ENCODE measurements around the gene NPHS1.
"Not testable (repeated sequence)": the region's sequence is repeated elsewhere in the genome, so short reads cannot be mapped to it uniquely, and the experiment has no call there.

Gene NPHS1, protein sequence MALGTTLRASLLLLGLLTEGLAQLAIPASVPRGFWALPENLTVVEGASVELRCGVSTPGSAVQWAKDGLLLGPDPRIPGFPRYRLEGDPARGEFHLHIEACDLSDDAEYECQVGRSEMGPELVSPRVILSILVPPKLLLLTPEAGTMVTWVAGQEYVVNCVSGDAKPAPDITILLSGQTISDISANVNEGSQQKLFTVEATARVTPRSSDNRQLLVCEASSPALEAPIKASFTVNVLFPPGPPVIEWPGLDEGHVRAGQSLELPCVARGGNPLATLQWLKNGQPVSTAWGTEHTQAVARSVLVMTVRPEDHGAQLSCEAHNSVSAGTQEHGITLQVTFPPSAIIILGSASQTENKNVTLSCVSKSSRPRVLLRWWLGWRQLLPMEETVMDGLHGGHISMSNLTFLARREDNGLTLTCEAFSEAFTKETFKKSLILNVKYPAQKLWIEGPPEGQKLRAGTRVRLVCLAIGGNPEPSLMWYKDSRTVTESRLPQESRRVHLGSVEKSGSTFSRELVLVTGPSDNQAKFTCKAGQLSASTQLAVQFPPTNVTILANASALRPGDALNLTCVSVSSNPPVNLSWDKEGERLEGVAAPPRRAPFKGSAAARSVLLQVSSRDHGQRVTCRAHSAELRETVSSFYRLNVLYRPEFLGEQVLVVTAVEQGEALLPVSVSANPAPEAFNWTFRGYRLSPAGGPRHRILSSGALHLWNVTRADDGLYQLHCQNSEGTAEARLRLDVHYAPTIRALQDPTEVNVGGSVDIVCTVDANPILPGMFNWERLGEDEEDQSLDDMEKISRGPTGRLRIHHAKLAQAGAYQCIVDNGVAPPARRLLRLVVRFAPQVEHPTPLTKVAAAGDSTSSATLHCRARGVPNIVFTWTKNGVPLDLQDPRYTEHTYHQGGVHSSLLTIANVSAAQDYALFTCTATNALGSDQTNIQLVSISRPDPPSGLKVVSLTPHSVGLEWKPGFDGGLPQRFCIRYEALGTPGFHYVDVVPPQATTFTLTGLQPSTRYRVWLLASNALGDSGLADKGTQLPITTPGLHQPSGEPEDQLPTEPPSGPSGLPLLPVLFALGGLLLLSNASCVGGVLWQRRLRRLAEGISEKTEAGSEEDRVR (N-terminal part only)

DNA sequence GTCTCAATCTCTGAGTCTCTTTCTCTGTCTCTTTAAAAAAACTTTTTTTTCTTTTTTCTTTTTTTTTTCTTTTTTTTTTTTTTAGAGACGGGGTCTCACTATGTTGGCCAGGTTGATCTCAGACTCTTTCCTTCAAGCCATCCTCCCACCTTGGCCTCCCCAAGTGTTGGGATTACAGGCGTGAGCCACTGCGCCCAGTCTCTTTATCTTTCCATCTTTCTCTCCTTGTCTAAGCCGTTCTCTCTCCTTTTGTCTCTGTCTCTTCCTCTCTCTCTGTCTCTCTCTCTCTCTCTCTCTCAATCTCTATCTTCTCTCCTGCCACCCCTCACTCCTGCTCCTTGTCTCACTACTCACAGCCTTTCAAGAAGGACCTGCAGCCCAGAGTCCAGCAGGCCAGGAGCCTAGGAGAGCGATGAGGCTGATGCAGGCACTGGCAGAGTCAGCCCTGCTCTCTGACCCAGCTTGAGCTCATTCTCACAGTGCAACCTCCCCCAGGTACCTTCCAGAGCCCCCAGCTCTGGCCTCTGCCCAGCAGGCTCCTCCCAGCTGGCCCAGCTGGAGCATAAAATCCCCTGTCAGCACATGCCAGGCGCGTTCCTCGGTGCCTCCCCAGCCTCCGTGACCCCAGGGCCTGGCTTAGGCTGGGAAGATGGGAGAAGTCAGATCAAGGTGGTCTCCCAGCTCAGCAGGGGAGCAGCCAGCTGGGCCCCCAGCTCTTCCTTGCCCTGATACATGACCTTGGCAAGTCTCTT is at the start of gene NPHS1:
Gene NPHS1, minus strand, starts transcription at position 476 of the 752 bp plus-strand sequence. CDS start 667 bp downstream, outside the sequence.
- DNase-seq (ENCODE audit: low read depth): no peak

DNA sequence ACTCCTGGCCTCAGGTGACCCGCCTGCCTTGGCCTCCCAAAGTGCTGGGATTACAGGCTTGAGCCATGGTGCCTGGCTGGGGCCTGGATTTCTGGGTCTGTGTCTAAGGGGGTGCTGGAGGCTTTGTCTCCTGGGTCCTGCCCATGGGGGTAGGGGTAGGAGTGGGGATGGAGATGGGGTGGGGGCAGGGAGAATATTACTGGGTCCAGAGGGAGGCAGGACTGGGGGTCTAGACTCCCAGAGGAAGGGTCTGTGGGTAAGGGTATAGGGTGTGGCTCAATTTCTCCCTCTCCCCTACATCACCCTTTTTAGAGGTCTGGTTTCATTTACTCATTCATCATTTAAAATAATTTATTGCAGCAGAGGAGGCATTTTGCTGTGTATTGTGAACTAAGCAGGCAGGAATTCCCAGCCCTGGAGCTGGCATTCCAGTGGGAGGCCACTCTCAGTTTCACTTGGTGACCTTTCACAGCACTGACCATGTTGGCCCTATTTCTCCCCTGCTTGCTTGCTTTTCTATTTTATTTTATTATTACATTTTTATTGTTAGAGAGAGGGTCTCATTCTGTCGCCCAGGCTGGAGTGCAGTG is 48.8 kb upstream of the NPHS1 start:
- DNase-seq (ENCODE audit: low read depth): peak; percentile 57

DNA sequence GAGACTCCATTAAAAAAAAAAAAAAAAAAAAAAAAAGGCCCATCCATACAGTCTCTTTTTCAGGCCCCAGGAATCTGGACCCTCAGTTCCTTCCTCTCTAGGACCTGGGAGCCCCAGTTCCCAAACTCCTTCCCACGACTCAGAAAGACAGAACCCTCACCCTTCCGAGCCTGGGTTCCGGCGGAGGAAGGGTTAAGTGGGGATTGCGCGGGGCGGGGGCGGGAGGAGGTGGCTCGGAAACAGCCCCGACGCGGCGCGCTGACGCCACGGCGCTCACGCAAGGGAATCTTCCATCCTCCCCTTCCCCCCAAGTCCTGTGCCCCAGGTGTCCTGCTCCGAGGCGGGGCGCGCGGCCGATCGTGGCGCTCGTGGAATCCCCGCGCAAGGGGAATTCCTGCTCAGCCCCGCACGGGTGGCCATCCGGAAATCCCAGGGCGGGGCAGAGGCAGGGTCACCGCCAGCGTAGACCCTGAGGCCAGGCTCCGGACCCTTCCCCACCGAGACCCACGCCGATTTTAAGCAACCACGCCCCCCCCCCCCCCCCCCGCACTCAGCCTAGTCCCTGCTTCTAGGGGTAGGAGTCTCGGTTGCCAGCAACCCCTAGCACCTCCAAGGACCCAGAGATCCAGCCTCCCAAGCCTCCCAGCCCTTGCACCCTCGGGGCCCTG is 47.4 kb upstream of the NPHS1 start:
- no peak for DNase-seq (ENCODE audit: low read depth)

DNA sequence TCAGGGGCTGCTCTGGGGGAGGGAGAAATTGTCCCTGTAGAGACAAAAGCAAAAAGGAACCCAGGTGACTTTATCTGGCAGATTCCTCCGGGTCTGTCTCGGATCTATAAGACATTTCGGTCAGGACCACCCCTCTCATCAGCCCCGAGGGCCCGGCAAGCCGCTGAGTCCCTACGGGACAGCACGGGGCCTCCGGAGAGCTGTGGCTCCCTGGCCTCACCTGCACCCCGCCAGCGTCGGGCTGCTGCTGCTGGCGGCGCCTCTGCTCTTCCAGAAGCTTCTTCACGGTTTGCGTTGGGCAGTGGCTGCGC is 46.1 kb upstream of the NPHS1 start:
- DNase-seq (ENCODE audit: low read depth): no peak

DNA sequence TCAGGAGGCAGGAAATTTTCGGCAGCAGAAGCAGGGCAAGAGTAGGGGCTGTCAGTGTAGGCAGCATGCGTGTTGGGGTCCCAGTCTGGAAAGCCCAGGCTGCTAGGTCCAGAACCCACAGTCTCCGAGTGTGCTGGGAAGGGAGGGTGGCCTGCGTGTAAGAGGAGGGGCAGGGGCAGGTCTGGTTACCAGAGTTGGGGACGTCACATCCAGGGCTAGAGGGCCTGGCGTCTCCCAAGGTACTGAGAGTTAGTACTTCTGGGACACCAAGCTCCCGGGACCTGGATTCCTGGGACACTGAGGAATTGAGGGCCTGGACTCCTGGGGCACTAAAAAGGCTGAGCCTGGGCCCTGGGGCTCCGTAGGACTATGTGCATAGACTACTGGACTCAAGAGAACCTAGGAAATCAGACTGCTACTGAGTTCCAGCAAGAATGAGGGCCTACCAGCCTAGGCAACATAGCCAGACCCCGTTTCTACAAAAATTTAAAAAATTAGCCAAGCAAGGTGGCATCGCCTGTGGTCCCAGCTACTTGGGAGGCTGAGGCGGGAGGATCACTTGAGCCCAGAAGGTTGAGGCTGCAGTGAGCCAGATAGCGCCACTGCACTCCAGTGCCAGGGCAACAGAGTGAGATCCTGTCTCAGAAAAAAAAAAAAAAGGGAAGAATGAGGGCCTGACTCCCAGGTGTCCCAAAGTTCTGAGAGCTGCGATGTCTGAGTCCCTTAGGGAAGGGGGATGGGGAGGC is 45.6 kb upstream of the NPHS1 start:
- no peak for DNase-seq (ENCODE audit: low read depth)

DNA sequence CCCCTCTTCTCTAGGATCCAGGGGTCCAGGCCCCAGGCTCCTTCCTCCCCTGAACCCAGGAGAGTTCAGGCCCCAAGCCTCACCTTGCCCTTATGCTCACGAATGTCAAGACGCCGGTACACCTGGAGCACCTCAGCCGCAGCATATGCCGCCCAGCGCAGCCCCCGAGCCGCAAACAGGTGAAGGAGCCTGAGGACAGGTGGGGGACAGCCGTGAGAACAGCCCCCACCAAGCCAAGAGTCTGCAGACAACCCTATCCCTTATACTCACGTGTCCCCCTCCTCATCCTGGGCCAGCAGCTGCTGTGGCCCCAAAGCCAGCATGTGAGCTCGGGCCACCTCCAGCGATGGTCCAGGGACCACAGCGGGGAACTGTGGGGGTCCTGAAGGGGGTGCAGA is 44.3 kb upstream of the NPHS1 start:
- no peak for DNase-seq (ENCODE audit: low read depth)

DNA sequence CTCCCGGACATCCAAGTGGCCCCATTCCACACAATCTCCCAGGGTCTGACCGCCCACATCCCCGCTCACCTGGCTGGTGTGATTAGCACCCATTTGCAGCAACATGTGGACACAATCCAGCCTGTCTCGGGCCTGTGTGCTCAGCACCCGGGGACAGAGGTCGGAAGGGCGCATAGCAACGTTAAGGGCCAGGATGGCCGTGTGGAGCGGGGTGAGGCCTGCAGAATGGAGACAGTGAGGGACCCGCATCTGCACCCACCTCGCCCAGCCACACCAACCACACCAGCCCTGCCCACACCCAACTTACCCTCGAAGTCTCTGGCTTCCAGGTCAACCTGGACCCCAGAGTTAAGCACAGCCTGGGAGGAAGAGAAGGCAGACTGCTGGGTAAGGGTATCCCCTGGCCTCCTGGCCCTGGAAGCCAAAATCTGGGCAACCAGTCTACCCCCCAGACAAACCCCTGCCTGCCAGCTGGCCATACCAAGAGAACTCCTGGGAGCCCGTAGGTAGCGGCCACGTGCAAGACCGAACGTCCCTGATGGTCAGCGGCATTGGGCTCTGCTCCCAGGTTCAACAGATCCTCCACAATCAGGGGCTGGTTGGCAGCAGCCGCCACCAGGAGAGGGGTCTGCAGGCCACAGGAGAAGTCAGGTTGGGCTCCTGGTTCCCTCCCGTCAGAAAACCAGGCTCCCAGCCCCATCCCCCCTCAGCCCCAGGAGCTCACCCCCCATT is 43.8 kb upstream of the NPHS1 start:
- no peak for DNase-seq (ENCODE audit: low read depth)

DNA sequence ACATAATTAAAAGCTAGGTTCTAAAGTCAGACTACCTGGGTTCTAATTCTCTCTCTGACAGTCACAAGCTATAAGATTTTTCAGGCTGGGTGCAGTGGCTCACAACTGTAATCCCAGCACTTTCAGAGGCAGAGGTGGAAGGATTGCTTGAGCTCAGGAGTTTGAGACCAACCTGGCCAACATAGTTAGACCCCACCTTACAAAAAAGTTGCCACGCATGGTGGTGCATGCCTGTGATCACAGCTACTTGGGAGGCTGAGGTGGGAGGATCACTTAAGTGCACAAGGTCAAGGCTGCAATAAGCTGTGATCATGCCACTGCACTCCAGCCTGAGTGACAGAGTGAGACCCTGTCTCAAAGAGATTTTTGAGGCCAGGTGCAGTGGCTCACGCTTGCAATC is 42.0 kb upstream of the NPHS1 start:
- no peak for DNase-seq (ENCODE audit: low read depth)

DNA sequence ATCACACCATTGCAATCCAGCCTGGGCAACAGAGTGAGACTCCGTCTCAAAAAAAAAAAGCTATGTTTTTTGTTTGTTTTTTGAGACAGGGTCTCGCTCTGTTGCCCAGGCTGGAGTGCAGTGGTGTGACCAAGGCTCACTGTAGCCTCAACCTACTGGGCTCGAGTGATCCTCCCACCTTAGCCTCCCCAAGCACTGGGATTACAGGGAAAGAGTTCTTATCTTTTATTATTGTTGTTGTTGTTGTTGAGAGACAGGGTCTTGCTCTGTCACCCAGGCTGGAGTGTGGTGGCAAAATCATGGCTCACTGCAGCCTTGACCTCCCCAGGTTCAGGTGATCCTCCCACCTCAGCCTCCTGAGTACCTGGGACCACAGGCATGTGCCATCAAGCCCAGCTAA is 39.5 kb upstream of the NPHS1 start:
- DNase-seq (ENCODE audit: low read depth): not testable (repeated sequence)

DNA sequence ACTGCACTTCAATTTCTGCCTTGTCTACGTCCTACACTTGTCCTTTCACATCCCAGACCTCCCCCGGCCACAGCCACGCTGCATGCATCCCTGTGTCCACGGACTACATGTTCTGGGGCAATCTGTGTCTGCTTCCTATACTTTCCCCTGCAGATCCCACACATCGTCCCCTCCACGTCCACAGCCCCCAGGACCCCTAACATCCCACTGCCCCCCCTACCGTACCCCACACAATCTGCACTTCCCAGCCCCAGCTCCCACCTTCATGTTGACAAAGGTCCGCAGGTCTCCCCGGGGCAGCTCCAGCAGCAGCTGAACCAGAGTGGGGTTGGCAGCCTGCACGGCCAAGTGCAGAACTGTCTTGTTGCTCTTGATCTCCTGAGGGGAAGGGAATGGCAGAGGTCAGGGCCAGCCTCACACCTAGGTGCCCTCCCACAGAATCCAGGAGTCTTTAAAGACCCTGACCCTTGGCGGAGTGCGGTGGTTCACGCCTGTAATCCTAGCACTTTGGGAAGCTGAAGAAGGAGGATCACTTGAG is 37.9 kb upstream of the NPHS1 start:
- no peak for DNase-seq (ENCODE audit: low read depth)

DNA sequence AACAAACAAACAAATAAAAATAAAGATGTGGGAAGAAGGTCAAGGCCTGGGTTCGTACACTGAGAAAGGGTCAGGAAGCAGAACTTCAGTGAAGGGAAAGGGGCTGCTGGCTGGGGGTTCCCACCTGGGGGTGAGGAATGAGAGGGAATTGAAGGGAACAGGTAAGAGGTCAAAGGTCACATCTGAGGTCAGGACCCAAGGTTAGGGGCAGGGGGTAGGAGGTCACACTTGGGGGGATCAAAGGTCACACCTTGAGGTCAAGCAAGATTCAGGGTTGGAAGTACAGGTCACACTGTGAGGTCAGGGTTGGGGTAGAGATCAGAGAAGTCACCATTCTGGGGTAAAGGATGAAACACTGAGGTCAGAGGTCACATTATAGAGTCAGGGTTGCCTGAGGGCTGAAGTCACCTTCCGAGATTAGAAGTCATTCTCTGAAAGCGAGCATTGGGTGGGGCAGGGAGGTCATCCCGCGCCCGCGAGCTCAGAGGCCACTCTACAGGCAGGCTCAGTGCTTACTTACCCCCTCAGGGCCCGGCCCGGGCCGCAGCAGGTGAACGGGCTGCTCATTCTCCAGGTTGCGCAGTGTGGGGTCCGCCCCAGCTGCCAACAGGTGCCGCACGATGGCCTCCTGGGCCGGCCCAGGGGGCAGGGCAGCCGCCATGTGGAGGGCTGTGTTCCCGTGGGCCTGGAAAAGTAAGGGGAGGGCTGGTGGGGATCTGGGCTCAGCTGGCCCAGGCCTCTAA is 37.2 kb upstream of the NPHS1 start:
- DNase-seq (ENCODE audit: low read depth): no peak

DNA sequence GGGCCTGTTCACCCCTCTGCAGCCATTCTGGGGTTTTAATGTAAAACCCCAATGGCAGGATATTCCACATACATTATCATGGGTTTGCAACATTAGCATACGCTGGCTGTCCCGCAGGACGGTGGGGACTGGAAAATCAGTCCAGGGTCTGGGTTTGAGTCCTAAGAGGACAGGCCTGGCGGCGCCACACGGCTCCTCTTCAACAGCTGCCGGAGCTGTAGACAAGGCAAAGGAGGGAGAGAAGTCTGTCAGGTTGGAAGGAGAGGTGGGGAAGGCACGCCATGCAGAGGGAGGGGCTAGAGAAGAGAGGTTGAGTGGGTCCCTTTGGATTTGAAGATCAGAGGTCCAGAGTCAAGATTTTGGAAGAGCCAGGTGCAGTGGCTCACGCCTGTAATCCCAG is 36.1 kb upstream of the NPHS1 start:
- DNase-seq (ENCODE audit: low read depth): no peak

DNA sequence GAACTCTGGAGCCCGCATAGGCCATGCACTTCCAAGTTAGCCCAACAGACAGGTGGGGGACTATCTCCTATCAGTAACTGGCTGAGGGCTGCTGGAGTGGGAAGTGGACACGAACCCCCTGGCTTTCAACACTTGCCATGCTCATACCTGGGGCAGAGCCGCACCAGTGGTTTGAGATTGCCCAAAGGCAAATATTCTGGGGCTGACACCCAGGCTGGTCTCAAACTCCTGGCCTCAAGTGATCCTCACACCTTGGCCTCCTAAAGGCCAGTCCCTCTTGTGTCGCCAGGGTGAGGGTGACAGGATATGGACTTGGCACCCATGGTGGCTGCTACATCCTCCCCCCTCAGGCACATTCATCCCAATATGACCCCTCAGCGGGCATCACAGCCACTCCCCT is 34.9 kb upstream of the NPHS1 start:
- no peak for DNase-seq (ENCODE audit: low read depth)

DNA sequence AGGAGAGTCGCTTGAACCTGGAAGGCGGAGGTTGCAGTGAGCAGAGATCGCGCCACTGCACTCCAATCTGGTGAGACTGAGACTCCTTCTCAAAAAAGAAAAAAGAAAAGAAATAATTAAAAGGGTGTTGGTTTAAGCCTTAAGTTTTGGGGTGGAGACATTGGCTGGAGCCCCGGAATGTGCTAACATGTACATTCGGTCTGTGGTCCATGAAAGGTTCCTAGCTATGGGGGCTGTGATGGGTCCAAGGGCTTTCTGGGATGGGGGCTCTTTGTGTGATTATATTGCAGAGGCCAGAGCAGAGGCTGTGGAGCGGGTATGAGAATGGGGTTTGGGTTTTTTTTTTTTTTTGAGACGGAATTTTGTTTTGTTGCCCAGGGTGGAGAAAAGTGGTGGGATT is 33.6 kb upstream of the NPHS1 start:
- no peak for DNase-seq (ENCODE audit: low read depth)

DNA sequence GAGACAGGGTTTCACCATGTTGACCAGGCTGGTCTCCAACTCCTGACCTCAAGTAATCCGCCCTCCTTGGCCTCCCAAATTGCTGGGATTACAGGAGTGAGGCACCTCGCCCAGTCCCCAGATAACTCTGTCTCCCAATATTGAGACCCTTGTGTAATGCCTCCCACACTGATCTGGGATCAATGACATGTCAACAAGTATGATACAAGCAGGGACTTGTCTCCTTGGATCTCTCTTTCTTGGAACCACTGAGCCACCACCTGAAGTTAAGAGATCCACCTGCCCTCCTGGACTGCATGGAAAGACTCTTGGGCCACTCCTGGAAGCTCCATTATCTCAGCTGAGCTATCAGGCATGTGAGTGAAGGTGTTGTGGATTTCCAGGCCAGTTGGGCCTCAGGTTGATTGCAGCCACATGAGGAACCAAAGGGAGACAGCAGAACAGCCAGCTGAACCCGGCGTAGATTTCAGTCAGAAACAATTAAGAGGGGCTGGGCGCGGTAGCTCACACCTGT is 33.0 kb upstream of the NPHS1 start:
- no peak for DNase-seq (ENCODE audit: low read depth)

DNA sequence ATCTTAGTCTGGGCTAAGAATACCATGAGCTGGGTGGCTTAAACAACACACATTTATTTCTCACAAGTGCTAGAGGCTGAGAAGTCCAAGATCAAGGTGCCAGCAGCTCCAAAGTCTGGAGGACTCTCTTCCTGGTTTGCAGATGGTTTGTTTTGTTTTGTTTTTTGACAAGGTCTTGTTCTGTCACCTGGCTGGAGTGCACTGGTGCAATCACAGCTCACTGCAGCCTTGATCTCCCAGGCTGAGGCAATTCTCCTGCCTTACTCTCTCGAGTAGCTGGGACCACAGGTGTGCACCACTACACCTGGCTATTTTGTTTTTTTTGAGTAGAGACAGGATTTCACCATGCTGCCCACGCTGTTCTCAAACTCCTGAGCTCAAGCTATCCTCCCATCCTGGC is 31.6 kb upstream of the NPHS1 start:
- no peak for DNase-seq (ENCODE audit: low read depth)

DNA sequence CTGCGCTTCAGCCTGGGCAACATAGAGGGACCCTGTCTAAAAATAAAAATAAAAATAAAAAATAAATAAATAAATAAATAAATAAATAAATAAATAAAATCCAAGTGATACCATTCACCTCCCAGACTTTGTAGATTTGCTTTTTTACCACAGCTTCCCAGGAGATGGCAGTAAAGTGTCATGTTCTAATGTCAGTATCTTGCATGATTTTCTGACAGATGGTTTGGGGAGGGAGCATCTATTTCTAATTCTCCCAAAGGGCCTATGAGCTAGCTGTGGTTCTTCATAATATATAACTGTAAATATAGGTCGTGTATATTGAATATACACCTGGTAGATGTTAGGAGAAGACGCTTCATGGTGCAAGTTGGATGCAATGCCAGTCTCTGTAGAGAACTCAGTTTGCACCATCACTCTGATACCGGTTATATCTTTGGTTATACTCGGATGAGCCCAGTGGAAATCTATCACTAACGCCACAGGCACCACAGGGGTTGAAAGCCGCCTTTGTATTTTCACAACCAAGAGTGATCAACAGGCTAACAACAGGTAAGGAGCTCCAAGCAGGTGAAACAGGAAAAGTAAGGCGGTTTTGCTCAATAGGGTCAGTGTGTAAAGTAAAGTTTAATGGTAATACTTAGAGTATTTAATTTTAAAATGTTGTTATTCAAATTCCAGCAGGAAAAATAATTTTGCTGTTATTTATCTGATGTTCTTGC is 30.0 kb upstream of the NPHS1 start:
- peak; percentile 53 for DNase-seq (ENCODE audit: low read depth)

DNA sequence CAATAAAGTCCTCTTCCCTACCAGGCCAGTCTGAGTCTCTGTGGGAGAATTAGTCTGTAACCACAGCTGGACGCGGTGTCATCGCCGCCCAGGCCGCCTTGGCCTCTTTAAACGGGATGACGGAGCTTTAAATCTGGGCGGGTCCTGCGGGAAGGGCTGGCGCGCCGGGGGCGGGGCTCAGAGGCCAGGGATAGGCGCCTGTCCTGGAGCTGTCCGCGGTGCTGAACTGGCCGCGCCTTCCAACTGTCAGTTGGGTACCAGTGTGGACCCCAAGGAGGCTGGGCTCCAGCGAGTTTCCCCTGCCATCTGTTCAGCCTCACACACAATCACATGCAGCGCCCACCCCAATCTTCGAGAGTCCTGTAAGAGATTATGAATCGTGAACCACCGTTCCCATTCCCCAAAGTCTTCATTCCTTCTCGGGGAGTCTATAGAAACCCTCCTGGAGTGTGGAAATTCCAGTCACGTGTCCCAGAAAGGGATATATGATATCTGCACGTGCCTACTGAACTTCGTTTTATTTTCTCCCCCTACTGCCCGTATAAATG is 27.5 kb upstream of the NPHS1 start:
- DNase-seq (ENCODE audit: low read depth): peak; percentile 54
